Measurements from ENCODE around the gene CATSPERZ. TPM values are rescaled to one million over a fixed set of nuclear protein-coding genes. Genes with fewer than 3 reads are reported as not detected.

CATSPERZ gene
- total RNA-seq, 1 donor from 2014 or later, result not detected

GRCh38 chr11:64352099-64352994, 52.2 kb downstream of the CATSPERZ start:
- DNase-seq, result no peak
- Histone ChIP-seq H3K9me3 (replicated peaks) (no peaks in the 10 kb centered on the region), H3K27me3 (ENCODE audit: low read depth) (no peaks in the 10 kb centered on the region), H3K4me1 (peaks cover 18% of the 10 kb centered on the region), H3K27ac (replicated peaks) (no peak overlapping the region), H3K4me3 (no peak overlapping the region), H3K36me3 (no peaks in the 10 kb centered on the region)
- intact Hi-C loops (cut with micrococcal nuclease), result no loop called here
- TF ChIP-seq CTCF (IDR thresholded peaks at IDR 0.05; ENCODE audit: borderline replicate concordance), result no peak

DNA sequence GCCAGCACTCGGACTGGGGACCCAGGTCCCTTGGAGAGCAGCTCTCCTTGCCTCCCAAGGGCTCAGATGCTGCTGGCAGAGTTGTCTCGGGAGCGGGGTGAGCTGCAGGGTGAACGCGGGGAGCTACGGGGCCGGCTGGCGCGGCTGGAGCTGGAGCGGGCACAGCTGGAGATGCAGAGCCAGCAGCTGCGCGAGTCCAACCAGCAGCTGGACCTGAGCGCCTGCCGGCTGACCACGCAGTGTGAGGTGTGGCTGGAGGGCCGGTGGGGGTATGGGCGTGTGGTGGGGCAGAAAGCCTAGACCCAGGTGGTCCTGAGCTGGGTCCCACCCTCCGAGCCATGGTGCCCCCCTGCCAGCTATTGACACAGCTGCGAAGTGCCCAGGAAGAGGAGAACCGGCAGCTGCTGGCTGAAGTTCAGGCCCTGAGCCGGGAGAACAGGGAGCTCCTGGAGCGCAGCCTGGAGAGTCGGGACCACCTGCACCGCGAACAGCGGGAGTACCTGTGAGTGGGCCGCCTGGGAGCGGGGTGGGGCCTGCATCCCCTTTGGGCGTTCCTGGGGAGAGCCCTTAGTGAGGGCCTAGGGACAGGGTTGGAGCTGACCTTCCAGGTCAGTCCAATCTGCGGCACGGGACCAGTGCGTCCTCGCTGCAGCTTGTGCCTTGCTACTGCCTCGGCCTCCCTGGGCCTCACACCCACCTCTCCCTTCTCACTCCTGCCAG, 53.0 kb downstream of the CATSPERZ start:
- Histone ChIP-seq H3K9me3 (replicated peaks) (no peaks in the 10 kb centered on the region), H3K36me3 (no peaks in the 10 kb centered on the region), H3K27me3 (ENCODE audit: low read depth) (no peaks in the 10 kb centered on the region), H3K4me1 (peaks cover 26% of the 10 kb centered on the region), H3K4me3 (no peak overlapping the region), H3K27ac (replicated peaks) (no peak overlapping the region)
- intact Hi-C loops (cut with micrococcal nuclease), result no loop called here
- DNase-seq, result no peak
- no peak for TF ChIP-seq CTCF (IDR thresholded peaks at IDR 0.05; ENCODE audit: borderline replicate concordance)

- intact Hi-C loops (cut with micrococcal nuclease), result no loop called here
- peaks cover 33% of the 10 kb centered on the region for H3K4me1 ChIP-seq
- no peak for TF ChIP-seq CTCF (IDR thresholded peaks at IDR 0.05; ENCODE audit: borderline replicate concordance)
- H3K9me3 ChIP-seq (replicated peaks), result no peaks in the 10 kb centered on the region
- no peaks in the 10 kb centered on the region for H3K27me3 ChIP-seq (ENCODE audit: low read depth)
- H3K27ac ChIP-seq (replicated peaks), result no peak overlapping the region
- H3K4me3 ChIP-seq, result no peak overlapping the region
- no peaks in the 10 kb centered on the region for H3K36me3 ChIP-seq
- no peak for DNase-seq
These were observed 53.8 kb downstream of the CATSPERZ start for GRCh38 chr11:64353715-64354506.

Small RNAs within 50 kb of the gene (microRNA-seq; reads per million reads assigned to microRNA genes)
- 0.94 reads per million for gene MIR7155

Other genes with a start within 250 kb of the CATSPERZ start
- 127 TPM for gene MACROD1, start 134.2 kb upstream of the CATSPERZ start, total RNA-seq
- 97.4 TPM for gene STIP1, start 114.2 kb upstream of the CATSPERZ start, total RNA-seq
- 5.4 TPM for gene FERMT3, start 93.6 kb upstream of the CATSPERZ start, total RNA-seq
- gene TRPT1, start 74.2 kb upstream of the CATSPERZ start, total RNA-seq, result 82.3 TPM
- gene NUDT22, start 74.1 kb upstream of the CATSPERZ start, total RNA-seq, result 65.2 TPM
- gene DNAJC4, start 69.8 kb upstream of the CATSPERZ start, total RNA-seq, result 59.9 TPM
- gene VEGFB, start 65.8 kb upstream of the CATSPERZ start, total RNA-seq, result 272 TPM
- gene FKBP2, start 59.3 kb upstream of the CATSPERZ start, total RNA-seq, result 45.5 TPM
- gene PPP1R14B, start 53.4 kb upstream of the CATSPERZ start, total RNA-seq, result 102 TPM
- gene PLCB3, start 48.8 kb upstream of the CATSPERZ start, total RNA-seq, result 10.0 TPM
- 56.3 TPM for gene BAD, start 15.7 kb upstream of the CATSPERZ start, total RNA-seq
- gene GPR137, start 14.5 kb upstream of the CATSPERZ start, total RNA-seq, result 28.4 TPM
- gene KCNK4, start 9.1 kb upstream of the CATSPERZ start, total RNA-seq, result not detected
- 213 TPM for gene ESRRA, start 5.2 kb downstream of the CATSPERZ start, total RNA-seq
- 97.5 TPM for gene TRMT112, start 17.2 kb downstream of the CATSPERZ start, total RNA-seq
- 321 TPM for gene PRDX5, start 17.8 kb downstream of the CATSPERZ start, total RNA-seq
- 7.5 TPM for gene CCDC88B, start 39.8 kb downstream of the CATSPERZ start, total RNA-seq
- gene RPS6KA4, start 58.8 kb downstream of the CATSPERZ start, total RNA-seq, result 16.8 TPM

All from left ventricle myocardium inferior (tissue), 1 donor.